Bronchus fibroblast of lung (primary cell): ENCODE results near the gene ALDH1A3. TPM values are rescaled to one million over a fixed set of nuclear protein-coding genes. Genes with fewer than 3 reads are reported as not detected.

Experiments used
- total RNA-seq: library from RNA; depleted of rRNA; stranded (reverse); fragments of >200 nt; gene quantifications from 2 replicates; pipeline ENCODE4 v1.2.3, GENCODE V29; 2015

The ALDH1A3 gene
- 8.5 and 16.0 TPM in 2 replicates for total RNA-seq

GRCh38 chr15:100879464-100880138, at the start of gene ALDH1A3:
ALDH1A3 (plus strand) TSS chr15:100879831; CDS start chr15:100879908, 77 bp downstream.

DNA sequence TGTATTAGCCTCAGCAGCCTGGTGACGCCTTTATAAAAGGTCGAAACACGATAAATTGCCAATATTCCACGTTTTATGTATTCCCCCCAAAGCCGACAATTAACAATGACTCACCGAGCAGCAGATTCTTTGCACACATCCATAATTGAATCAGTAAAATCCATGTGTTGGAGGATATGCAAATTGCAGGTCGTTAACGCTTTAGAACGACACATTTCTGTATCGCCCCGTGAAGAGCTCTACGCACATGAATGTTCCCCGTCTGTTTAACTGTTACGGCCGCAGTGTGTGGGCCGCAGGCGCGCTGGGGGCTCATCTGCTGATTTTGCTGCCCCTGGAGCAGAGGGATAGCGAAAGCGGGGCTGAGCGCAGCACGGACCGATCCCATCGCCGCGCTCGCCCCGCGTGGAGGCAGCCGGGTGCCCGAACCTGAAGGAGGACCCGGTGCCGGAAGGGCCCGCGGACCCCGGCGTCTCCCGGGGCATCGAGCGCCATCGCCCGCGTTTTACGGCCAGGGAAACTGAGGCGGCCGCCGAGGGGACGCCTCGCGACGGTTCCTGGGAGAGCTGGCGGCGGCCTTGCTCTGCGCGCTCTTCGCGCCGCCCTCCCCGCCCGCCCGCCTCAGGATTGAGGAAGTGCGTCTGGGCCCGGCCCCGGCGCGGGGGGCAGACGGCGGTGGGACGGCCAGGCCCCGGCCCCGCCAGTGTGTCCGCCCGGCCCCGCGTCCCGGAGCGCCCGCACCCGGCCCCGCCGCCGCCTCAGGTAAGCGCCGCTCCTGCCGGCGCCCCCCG, 39.3 kb downstream of the ALDH1A3 start, which contains the start of gene LRRK1:
TSS of gene LRRK1 (plus strand) at position 668 of the 791 bp plus-strand sequence. CDS start 5,276 bp downstream, outside the sequence.

Other genes starting within 250 kb of the ALDH1A3 start
- 2.8 and 5.4 TPM in 2 replicates for gene LRRK1, start 39.5 kb downstream of the ALDH1A3 start, total RNA-seq